Epidermal melanocyte (primary cell): ENCODE data around the gene MAST2.

Experiments
- DNase-seq: peaks from one replicate; pipeline ENCODE4 v3.0.0; 2011; ENCODE audit warnings: low spot score; ENCODE audit not compliant: insufficient read length

The MAST2 gene

DNA sequence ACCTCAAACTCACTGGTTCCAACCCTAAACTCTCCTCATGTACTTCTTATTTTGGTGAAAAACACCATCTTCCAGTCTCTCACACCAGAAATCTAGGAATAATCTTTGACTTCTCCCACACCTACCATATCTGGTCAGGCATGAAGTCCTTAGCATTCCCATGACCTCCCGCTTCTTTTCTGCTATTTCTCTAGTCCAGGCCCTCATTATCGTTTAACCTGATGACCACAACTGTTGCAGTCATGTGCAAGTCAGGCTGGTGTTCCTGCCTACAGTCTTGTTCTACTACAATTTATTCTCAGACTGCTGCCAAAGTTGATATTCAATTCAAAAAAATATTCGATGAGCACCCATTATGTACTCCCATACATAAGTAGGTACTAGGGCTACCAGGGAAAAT is 257.7 kb downstream of the MAST2 start:
- DNase-seq = no peak

DNA sequence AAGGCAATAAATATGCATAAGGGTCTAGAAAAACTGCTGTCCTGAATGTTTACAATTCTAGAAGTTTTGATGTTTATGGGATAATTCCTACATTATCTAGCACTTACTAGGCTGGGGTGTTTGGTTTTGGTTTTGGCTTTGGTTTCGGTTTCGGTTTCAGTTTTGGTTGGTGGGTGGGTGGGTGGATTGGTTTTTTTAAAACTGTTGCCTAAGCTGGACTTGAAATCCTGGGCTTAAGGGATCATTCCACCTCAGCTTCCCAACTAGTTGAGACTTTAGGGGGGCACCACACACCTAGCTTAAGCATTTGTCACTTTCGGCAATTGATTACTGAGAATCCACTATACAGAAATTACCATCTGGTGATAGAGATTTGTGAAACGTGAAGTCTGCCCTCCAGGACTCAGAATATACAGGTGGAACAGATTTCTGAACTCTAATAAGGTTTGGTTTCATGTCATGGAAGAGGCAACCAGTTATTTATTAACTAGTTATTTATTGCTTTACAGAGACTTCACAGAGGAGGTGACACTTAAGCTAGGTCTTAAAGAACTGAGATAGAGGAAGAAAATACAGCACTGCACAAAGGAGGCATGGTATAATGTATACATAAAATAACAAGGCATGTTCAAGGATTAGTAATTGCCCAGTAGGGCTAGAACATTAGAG is 259.4 kb downstream of the MAST2 start:
- DNase-seq = no peak

DNA sequence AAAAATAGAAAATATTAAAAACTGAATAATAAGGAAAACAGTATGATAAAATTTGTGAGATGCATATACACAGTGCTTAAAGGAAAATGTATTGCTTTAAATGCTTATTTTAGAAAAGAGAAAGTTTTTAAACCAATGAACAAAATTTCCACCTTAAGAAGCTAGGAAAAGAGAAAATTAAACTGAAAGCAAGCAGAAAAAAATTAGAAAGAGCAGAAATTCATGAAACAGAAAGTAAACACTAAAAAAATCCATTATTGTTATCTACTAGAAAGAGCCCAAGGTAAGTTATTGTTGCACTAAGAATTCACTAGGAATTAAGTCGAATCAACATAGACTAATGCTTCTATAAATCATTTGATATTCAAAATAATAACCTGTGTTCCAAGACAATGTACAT is 261.3 kb downstream of the MAST2 start:
- no peak for DNase-seq

DNA sequence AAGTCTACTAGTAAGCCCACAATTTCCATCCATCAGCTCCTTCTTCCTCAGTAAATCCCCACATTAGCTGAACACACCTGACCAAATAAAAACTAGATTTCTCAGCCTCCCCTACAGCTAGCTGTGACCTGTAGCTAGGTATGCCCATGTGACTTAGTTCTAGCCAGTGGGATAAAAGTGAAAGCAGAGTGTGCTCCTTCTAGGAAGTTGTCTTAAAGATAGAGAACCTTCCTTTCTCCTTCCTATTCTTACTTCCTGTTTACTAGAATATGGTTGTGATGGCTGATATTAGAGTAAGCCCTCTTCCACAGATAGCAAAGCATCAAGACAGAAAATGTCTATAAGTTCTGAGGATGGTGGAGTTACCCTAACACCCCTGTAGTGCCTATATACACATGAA is 262.0 kb downstream of the MAST2 start:
- DNase-seq = no peak

DNA sequence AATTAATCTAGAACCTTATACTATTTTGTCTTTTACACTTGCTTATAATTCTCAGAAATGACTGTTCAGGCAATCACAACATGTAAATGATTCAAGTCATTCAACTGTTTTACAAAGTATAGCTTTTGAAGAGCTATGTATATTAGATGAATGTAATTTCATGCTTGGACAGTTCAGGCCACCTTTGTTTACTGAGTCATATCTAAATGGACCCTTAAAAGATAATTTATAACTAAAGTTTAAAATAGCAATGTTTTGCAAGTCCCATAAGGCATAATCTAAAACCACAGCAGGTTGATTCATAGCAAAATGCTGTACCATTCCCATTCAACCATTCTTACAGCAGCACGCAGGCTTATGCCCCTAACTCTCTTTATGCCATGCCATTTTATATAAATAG is 264.2 kb downstream of the MAST2 start:
- DNase-seq = no peak

DNA sequence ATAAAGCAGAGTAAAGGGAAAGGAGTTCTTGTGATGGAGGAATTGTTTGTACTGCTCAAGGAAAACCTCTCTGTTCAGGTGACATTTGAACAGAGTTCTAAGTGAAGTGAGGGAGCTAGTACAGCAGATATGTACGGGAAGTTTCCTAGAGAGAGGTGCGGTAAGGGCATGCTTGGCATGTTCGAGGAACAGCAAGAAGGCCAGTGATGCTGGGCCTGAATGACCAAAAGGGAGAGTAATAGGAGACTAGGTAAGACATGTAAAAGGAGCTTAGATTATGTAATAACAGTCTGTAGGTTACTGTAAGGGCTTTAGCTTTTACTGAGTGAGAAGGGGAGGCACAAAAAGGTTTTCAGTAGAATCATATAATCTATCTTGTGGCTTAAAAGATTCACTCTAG is 265.1 kb downstream of the MAST2 start:
- no peak for DNase-seq

DNA sequence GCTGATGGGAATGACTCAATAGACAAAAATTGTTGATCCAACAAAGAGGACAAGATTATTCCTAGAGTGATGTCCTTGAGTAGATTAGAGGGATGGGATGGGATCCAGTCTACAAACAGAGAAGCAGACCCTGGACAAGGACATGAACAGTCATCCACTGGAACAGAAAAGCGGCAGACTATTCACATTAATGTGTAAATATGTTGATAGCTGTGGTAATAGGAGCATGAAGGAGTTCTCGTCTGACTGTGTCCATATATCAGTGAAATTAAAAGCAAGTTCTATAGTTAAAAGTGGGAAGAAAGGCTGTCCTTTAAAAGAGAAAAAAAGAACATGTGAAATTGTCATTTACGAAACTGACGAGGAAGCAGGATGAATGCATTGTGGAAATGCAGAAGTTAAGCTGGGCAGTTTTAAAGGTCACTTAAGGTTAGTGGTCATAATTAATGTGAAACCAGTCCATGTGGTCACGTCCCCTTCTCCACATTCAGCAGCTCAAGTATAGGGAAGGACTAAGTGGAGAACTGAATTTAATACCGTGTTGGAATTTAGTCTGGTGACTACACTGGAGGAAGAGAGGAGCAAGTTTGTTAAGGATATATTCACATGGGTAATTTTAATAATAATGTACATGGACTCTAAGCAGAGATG is 266.9 kb downstream of the MAST2 start:
- no peak for DNase-seq

DNA sequence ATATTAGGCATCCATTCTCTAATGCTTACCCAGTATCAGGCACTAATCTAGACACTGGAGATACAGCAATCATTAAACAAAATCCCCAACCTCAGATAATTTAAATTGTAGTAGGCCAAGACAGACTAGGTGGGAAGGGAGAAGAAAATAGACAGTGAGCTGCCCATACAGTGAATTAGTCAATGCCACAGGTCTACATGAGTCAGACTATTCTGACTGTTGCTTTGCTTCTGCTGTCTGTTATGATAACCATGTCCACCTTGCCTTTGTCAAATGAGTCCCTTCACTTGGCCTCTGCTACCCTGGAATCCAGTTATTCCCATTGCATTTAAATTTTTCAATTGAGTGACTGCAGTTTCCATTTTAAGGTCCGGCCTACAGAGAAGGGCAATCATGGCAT is 269.6 kb downstream of the MAST2 start:
- no peak for DNase-seq

DNA sequence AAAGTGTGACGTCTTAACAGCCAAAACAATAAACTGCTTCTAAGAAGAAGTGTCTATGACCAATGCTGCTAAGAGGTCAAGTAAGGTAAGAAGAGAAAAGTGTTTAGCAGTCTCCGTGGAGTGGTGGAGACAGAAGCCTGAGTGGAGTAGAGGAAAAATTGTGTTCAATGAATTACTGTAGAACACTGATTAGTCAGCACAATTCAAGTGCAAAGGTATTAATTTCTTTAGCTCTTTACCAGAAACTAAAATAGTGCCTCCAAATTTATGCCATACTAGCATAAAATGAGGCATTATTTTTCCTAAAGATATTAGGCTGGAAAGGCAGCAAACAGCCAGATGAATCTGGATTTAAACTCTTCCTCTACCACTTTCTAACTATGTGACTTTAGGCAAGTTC is 272.9 kb downstream of the MAST2 start:
- DNase-seq = no peak

DNA sequence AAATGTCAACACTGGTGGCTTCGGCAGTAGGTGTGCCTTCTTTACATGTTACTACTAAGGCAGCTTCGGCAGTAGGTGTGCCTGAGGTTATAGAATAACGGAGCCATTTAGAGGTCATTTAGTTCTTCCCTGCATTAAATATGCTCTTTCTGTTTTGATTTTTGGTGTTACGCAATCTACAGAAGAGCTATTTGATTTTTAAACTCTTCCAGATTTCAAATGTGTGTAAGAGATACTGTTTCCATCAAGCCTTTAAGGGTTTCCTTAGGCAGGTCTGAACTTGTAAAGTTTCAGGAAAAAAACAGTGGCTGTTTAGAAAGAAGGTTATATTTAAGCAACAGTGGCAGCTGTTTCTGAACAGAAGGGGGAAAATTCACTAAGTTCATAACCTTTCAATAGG is 274.2 kb downstream of the MAST2 start:
- DNase-seq = no peak

DNA sequence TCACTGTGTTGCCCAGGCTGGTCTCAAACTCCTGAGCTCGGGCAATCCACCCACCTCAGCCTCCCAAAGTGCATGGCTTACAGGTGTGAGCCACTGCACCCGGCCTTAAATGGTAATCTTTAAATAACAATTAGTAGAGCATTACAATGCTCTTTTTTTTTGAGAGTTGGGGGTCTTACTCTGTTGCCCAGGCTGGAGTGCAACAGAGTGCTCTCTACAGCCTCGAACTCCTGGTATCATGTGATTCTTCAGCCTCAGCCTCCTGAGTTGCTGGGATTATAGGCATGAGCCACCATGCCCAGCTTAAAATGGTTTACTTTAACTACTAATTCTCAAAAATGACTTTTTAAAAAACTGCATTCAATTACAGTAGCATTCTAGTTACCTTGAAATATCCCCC is 276.8 kb downstream of the MAST2 start:
- no peak for DNase-seq

DNA sequence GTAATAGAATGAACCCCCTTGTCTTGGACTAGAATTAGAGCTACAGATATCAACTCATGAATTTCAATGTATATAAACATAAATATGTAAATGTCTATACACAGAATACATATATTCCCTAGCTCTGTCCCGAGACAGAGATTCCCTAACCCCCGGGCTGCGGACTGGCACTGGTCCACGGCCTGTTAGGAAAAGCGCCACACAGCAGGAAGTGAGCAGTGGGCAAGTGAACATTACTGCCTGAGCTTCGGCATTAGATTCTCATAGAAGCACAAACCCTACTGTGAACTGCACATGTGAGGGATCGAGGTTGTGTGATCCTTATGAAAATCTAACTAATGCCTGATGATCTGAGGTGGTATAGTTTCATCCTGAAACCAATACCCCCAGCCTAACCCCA is 277.8 kb downstream of the MAST2 start:
- DNase-seq = no peak

DNA sequence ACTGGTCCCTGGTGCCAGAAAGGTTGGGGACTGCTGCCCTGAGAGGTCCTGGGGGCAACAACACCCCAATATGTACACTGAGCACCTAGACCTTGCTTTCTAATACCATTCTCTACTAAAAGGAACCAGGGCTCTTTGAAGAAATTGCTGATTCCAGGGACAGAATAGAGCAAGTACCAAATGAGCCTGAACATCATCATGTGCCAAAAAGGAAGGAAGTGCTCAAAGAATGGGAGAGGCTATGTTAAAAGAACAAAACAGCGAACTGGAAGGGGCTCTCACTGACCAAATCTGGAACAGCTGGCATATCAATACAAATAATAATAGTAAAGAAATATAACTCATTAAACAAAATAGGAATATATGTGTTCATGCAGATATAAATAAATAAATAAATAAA is 278.2 kb downstream of the MAST2 start:
- no peak for DNase-seq

DNA sequence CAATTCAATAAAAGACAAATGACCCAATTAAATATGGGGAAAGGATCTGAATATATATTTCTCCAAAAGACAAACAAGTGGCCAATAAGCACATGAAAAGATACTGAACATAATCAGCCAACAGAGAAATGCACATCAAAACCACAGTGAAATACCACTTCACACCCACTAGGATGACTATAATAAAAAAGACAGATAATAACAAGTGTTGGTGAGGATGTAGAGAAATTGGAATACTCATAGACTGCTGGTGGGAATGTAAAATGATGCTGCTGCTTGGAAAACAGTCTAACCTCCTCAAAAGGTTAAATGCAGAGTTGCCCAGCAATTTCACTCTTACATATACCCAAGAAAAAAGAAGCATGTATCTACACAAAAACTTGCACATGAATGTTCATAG is 280.2 kb downstream of the MAST2 start:
- no peak for DNase-seq

DNA sequence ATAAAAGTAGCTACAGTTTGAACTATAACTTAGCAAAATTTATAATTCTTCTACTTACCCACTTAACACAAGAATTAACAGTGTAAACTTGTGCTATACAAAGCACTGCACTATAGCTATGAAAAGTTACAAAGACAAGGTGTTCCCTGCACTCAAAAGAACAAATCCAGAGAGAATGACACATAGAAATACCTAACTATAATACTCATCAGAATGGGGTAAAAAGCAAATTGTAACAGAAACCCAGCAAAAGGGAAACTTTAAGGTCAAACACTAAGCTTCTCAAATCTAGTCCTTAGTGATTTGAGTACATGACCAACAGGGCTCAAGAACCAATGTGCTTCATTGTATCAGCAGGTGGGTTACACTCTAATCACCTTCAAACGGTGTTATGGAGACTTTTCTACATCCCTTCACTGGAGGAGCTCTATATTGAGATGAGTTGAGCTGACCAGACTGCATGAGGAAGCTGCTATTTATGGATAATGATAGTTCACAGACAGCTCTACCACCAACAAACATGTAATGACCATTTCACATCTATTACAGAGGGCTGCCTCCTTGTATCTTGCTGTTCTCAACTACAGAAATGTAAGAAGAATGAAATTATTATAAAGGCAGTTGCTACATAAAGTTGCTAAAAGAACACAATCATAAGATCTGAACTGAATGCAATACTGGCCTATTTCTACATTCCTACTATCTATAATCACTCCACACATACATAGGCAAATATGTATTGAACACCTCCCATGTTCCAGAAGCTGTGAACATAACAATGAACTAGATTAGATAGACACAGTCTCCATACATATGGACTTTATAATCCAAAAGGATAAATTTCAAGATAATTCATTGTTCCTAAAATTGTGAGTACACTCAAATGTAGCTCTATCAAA is 281.4 kb downstream of the MAST2 start:
- DNase-seq = no peak
